Measurements from ENCODE around the gene MYO9A.

DNA sequence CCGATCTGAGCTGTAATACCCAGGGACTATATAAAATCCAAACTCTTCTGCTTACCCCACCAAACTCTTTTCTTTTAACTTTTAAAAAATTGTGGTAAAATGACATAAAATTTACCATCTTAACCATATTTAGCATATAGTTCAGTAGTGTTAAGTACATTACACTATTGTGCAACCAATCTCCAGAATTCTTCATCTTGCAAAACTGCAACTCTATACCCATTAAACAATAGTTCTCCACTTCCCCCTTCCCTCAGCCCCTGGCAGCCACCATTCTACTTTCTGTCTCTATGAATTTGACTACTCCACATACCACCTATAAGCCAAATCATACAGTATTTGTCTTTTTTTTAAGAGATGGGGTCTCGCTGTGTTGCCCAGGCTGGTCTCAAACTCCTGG is 39.0 kb upstream of the MYO9A start:
- TF ChIP-seq, protein P1, sequence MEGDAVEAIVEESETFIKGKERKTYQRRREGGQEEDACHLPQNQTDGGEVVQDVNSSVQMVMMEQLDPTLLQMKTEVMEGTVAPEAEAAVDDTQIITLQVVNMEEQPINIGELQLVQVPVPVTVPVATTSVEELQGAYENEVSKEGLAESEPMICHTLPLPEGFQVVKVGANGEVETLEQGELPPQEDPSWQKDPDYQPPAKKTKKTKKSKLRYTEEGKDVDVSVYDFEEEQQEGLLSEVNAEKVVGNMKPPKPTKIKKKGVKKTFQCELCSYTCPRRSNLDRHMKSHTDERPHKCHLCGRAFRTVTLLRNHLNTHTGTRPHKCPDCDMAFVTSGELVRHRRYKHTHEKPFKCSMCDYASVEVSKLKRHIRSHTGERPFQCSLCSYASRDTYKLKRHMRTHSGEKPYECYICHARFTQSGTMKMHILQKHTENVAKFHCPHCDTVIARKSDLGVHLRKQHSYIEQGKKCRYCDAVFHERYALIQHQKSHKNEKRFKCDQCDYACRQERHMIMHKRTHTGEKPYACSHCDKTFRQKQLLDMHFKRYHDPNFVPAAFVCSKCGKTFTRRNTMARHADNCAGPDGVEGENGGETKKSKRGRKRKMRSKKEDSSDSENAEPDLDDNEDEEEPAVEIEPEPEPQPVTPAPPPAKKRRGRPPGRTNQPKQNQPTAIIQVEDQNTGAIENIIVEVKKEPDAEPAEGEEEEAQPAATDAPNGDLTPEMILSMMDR (IDR thresholded peaks at IDR 0.05): no peak
- TF ChIP-seq POLR2A (IDR thresholded peaks at IDR 0.05): no peak

All from thyroid gland (tissue), 4 donors.